Measurements from ENCODE around the gene ASB2. TPM values are rescaled to one million over a fixed set of nuclear protein-coding genes. Genes with fewer than 3 reads are reported as not detected.

ASB2 gene
- total RNA-seq, 1 experiment from 2014 or later: 0.35 TPM

DNA sequence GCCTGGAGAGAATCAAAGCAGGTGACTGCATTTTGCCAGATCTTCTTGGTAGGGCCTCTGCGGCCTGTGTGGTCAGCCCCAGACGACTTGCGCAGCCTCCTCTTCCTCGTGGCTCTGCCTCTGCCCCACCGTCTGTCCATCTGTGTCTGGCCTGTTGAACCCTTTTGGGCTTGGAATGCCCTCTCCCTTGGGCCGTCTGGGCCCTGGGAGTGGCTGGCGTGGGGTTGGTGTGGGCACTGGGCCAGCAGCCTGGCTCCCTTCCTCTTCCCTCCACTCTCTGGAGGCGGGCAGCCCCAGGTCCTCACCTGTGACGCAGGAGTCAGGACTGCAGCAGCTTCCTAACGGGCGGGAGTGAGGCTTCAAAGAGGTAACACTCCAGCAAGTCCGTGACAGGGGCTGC is 11.0 kb upstream of the ASB2 start:
- Mint-ChIP-seq H3K27ac (no peak overlapping the region), H3K36me3 (ENCODE audit: insufficient read depth in 1 of 3, low read depth in 3 of 3) (no peaks in the 10 kb centered on the region; a peak in 1 of 7 replicates), H3K4me1 (peaks cover 26 to 32% of the 10 kb centered on the region in 2 experiments), H3K27me3 (ENCODE audit: low read depth) (no peaks in the 10 kb centered on the region; the same call in 1 of the 2 replicates), H3K4me3 (no peak overlapping the region), H3K9me3 (no peaks in the 10 kb centered on the region; a peak in 3 of 5 replicates)
- Histone ChIP-seq H4K20me1 (ENCODE audit: control insufficient read depth, insufficient read depth, insufficient read length) (no peaks in the 10 kb centered on the region), H2BK12ac (ENCODE audit: insufficient read length, low read depth, low read length) (no peak overlapping the region), H3K56ac (ENCODE audit: insufficient read length, low read depth, low read length) (no peak overlapping the region), H3K79me1 (ENCODE audit: insufficient read depth, low read depth, low read length, poor library complexity, severe bottlenecking) (no peaks in the 10 kb centered on the region), H3K9ac (ENCODE audit: extremely low read depth, insufficient read length, low read length) (no peak overlapping the region), H2AK5ac (ENCODE audit: insufficient read length, low read length) (no peak overlapping the region), H3T11ph (ENCODE audit: low read length) (no peak overlapping the region), H3K27ac (ENCODE audit: insufficient read length, low read depth, low read length) (no peak overlapping the region), H4K5ac (ENCODE audit: insufficient read length, low read depth, low read length) (no peak overlapping the region), H3K4me1 (ENCODE audit: insufficient read depth, low read length) (no peaks in the 10 kb centered on the region), H3K27me3 (ENCODE audit: insufficient read depth, low read length) (no peaks in the 10 kb centered on the region), H2BK15ac (ENCODE audit: low read depth, low read length) (no peak overlapping the region), H3K79me2 (ENCODE audit: insufficient read depth, low read length) (no peaks in the 10 kb centered on the region), H2BK5ac (ENCODE audit: insufficient read length, low read length) (no peak overlapping the region), H3K23ac (ENCODE audit: insufficient read length, low read depth, low read length) (no peak overlapping the region), H2BK20ac (ENCODE audit: low read depth, low read length, poor library complexity, severe bottlenecking) (no peak overlapping the region), H3K9me3 (ENCODE audit: control insufficient read depth, low read depth, low read length) (no peaks in the 10 kb centered on the region), H3K18ac (ENCODE audit: insufficient read length, low read depth, low read length) (no peak overlapping the region), H3K23me2 (ENCODE audit: insufficient read length, low read depth, low read length, poor library complexity, severe bottlenecking) (no peaks in the 10 kb centered on the region), H4K8ac (replicated peaks; ENCODE audit: insufficient read length, low read depth, low read length) (no peak overlapping the region), H2BK120ac (ENCODE audit: low read depth, low read length, poor library complexity, severe bottlenecking) (no peak overlapping the region), H4K91ac (ENCODE audit: insufficient read length, low read depth, low read length) (no peak overlapping the region), H3K14ac (ENCODE audit: insufficient read depth, low read length) (peak overlapping the region; percentile 50; the same call in 1 of the 2 replicates), H2AFZ (ENCODE audit: low read length) (no peak overlapping the region), H3K4me2 (ENCODE audit: insufficient read depth, insufficient read length, low read length) (no peak overlapping the region), H3K4ac (ENCODE audit: low read depth, low read length) (no peak overlapping the region)
- TF ChIP-seq, protein P1, sequence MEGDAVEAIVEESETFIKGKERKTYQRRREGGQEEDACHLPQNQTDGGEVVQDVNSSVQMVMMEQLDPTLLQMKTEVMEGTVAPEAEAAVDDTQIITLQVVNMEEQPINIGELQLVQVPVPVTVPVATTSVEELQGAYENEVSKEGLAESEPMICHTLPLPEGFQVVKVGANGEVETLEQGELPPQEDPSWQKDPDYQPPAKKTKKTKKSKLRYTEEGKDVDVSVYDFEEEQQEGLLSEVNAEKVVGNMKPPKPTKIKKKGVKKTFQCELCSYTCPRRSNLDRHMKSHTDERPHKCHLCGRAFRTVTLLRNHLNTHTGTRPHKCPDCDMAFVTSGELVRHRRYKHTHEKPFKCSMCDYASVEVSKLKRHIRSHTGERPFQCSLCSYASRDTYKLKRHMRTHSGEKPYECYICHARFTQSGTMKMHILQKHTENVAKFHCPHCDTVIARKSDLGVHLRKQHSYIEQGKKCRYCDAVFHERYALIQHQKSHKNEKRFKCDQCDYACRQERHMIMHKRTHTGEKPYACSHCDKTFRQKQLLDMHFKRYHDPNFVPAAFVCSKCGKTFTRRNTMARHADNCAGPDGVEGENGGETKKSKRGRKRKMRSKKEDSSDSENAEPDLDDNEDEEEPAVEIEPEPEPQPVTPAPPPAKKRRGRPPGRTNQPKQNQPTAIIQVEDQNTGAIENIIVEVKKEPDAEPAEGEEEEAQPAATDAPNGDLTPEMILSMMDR (conservative IDR thresholded peaks at IDR 0.05): no peak
- no CpG with 5 or more reads among the region's 12 CpGs for WGBS (ENCODE audit: extremely low coverage, insufficient read length, low lambda C conversion rate)
- DNase-seq: no peak
